IPS-18a (cell line): Measurements from ENCODE around the gene MED13L.

Source experiments
- H3K27ac ChIP-seq: one replicate; pipeline ENCODE4 v1.5.1; 2013; ENCODE audit warnings: low read length
- H3K27me3 ChIP-seq: one replicate; pipeline ENCODE4 v1.6.1; 2013; ENCODE audit warnings: mild to moderate bottlenecking, low read length; ENCODE audit not compliant: control insufficient read depth, insufficient read depth
- H3K36me3 ChIP-seq: one replicate; pipeline ENCODE4 v1.6.1; 2013; ENCODE audit warnings: low read depth, low read length; ENCODE audit not compliant: control insufficient read depth
- H3K4me1 ChIP-seq: one replicate; pipeline ENCODE4 v1.6.1; 2013; ENCODE audit warnings: low read depth, low read length; ENCODE audit not compliant: control insufficient read depth
- H3K4me3 ChIP-seq: one replicate; pipeline ENCODE4 v1.5.1; 2013; ENCODE audit warnings: low read length
- H3K9ac ChIP-seq: one replicate; pipeline ENCODE4 v1.6.1; 2013; ENCODE audit warnings: mild to moderate bottlenecking, low read length, moderate library complexity
- H3K9me3 ChIP-seq: one replicate; pipeline ENCODE4 v1.6.1; 2013; ENCODE audit warnings: low read depth, low read length; ENCODE audit not compliant: control insufficient read depth

Gene MED13L

GRCh38 chr12:116216022-116216756 is 61.3 kb downstream of the MED13L start:
- H3K4me3 ChIP-seq = no peak overlapping the region
- no peaks in the 10 kb centered on the region for H3K36me3 ChIP-seq
- no peaks in the 10 kb centered on the region for H3K9me3 ChIP-seq
- no peak overlapping the region for H3K27ac ChIP-seq
- H3K9ac ChIP-seq = no peak overlapping the region
- peaks cover 11% of the 10 kb centered on the region for H3K4me1 ChIP-seq
- H3K27me3 ChIP-seq = no peaks in the 10 kb centered on the region

GRCh38 chr12:116215023-116215422 is 62.5 kb downstream of the MED13L start:
- Histone ChIP-seq H3K4me3 (no peak overlapping the region), H3K4me1 (peaks cover 20% of the 10 kb centered on the region), H3K27me3 (no peaks in the 10 kb centered on the region), H3K9me3 (no peaks in the 10 kb centered on the region), H3K9ac (no peak overlapping the region), H3K27ac (no peak overlapping the region), H3K36me3 (no peaks in the 10 kb centered on the region)

GRCh38 chr12:116213885-116214527 is 63.5 kb downstream of the MED13L start:
- peaks cover 21% of the 10 kb centered on the region for H3K4me1 ChIP-seq
- H3K27me3 ChIP-seq = no peaks in the 10 kb centered on the region
- no peaks in the 10 kb centered on the region for H3K36me3 ChIP-seq
- no peak overlapping the region for H3K9ac ChIP-seq
- H3K9me3 ChIP-seq = no peaks in the 10 kb centered on the region
- H3K4me3 ChIP-seq = no peak overlapping the region
- no peak overlapping the region for H3K27ac ChIP-seq

- Histone ChIP-seq H3K27me3 (no peaks in the 10 kb centered on the region), H3K36me3 (no peaks in the 10 kb centered on the region), H3K9me3 (no peaks in the 10 kb centered on the region), H3K9ac (no peak overlapping the region), H3K4me1 (peaks cover 21% of the 10 kb centered on the region), H3K4me3 (no peak overlapping the region), H3K27ac (no peak overlapping the region)
These were observed 64.5 kb downstream of the MED13L start for GRCh38 chr12:116213014-116213413.

- Histone ChIP-seq H3K27ac (no peak overlapping the region), H3K36me3 (no peaks in the 10 kb centered on the region)
These were observed 66.7 kb downstream of the MED13L start for GRCh38 chr12:116210762-116211161.

GRCh38 chr12:116210131-116210530 is 67.4 kb downstream of the MED13L start:
- H3K4me3 ChIP-seq = no peak overlapping the region
- H3K27ac ChIP-seq = no peak overlapping the region
- no peaks in the 10 kb centered on the region for H3K36me3 ChIP-seq
- no peaks in the 10 kb centered on the region for H3K9me3 ChIP-seq
- H3K4me1 ChIP-seq = peaks cover 38% of the 10 kb centered on the region
- no peaks in the 10 kb centered on the region for H3K27me3 ChIP-seq
- no peak overlapping the region for H3K9ac ChIP-seq

More at GRCh38 chr12:116210762-116211161, 66.7 kb downstream of the MED13L start:
- Histone ChIP-seq H3K9ac (no peak overlapping the region), H3K4me3 (no peak overlapping the region), H3K27me3 (no peaks in the 10 kb centered on the region), H3K4me1 (peaks cover 34% of the 10 kb centered on the region), H3K9me3 (no peaks in the 10 kb centered on the region)

DNA sequence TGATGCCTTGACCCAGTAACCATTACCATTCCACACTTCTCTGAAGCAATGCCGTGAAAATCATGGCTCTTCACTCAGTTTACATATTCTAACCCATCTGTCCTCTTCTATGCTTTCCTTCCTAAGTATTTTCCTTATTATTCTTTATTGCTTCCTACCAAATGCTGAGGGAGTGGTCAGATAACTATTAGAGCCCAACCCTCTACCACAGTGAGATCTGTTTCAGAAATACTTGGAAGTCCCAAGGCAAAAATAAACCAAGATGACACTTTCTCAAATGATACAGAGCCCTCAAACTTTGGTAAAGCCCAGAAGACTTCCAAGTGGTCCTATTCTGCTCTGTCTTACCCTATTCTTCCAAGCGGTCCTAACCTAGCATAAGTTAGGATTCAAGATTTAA is 68.0 kb downstream of the MED13L start:
- Histone ChIP-seq H3K4me1 (peaks cover 39% of the 10 kb centered on the region), H3K4me3 (no peak overlapping the region), H3K27me3 (no peaks in the 10 kb centered on the region), H3K9ac (no peak overlapping the region), H3K27ac (no peak overlapping the region), H3K36me3 (no peaks in the 10 kb centered on the region), H3K9me3 (no peaks in the 10 kb centered on the region)

GRCh38 chr12:116207274-116207673 is 70.2 kb downstream of the MED13L start:
- H3K9me3 ChIP-seq = no peaks in the 10 kb centered on the region
- H3K9ac ChIP-seq = no peak overlapping the region
- no peak overlapping the region for H3K27ac ChIP-seq
- peaks cover 41% of the 10 kb centered on the region for H3K4me1 ChIP-seq
- H3K4me3 ChIP-seq = no peak overlapping the region
- H3K36me3 ChIP-seq = no peaks in the 10 kb centered on the region
- no peaks in the 10 kb centered on the region for H3K27me3 ChIP-seq

GRCh38 chr12:116206828-116207227 is 70.7 kb downstream of the MED13L start:
- H3K27ac ChIP-seq = no peak overlapping the region
- H3K36me3 ChIP-seq = no peaks in the 10 kb centered on the region
- H3K4me3 ChIP-seq = no peak overlapping the region
- no peaks in the 10 kb centered on the region for H3K9me3 ChIP-seq
- H3K9ac ChIP-seq = no peak overlapping the region
- H3K4me1 ChIP-seq = peaks cover 45% of the 10 kb centered on the region
- no peaks in the 10 kb centered on the region for H3K27me3 ChIP-seq

DNA sequence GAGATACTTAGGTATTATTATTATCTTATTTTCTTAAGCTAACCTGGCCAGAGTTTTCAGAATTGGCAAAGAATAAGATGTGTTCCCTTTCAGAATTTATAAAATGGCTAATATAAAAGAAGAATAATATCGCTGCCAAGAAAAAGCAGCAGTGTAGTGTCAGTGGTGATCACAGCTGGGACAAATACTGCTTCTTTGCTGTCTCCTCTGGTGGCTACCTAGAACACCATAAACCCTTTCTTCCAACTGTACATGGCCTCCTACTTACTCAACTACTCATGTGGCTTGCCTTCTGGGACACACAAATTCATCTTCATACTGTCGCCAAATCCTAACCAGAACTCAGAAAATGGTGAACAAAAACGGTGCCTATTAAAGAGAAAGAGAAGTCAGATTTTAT is 72.7 kb downstream of the MED13L start:
- Histone ChIP-seq H3K36me3 (no peaks in the 10 kb centered on the region), H3K27ac (no peak overlapping the region), H3K27me3 (no peaks in the 10 kb centered on the region), H3K4me1 (peaks cover 31% of the 10 kb centered on the region), H3K9me3 (no peaks in the 10 kb centered on the region), H3K4me3 (no peak overlapping the region), H3K9ac (no peak overlapping the region)

DNA sequence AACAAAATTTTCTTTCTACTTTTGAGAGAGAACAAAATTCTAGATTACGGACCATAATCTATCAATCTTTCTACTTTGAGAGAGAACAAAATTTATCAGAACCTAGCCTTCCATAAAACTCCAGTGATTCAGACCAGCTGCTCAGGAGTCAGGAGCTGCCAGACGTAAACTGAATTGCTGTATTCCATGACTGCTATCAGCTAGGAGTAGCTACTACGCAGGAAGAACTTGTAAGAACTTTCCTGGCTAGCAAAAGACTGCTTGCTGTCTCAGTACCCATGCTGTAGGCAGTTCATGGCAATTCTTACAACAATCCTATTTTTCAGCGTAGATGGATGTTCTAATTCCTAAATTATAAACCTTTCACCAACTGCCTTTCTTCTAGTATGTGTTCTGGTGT is 73.3 kb downstream of the MED13L start:
- Histone ChIP-seq H3K9me3 (no peaks in the 10 kb centered on the region), H3K27me3 (no peaks in the 10 kb centered on the region), H3K27ac (no peak overlapping the region), H3K4me1 (peaks cover 31% of the 10 kb centered on the region), H3K4me3 (no peak overlapping the region), H3K36me3 (no peaks in the 10 kb centered on the region), H3K9ac (no peak overlapping the region)

- H3K27ac ChIP-seq = no peak overlapping the region
- H3K9me3 ChIP-seq = no peaks in the 10 kb centered on the region
- no peaks in the 10 kb centered on the region for H3K27me3 ChIP-seq
- no peaks in the 10 kb centered on the region for H3K36me3 ChIP-seq
- peaks cover 31% of the 10 kb centered on the region for H3K4me1 ChIP-seq
- H3K4me3 ChIP-seq = no peak overlapping the region
- no peak overlapping the region for H3K9ac ChIP-seq
These were observed 74.6 kb downstream of the MED13L start for GRCh38 chr12:116202940-116203339.
